ENCODE measurements around the gene SPATA18.
"Not testable (repeated sequence)": the region's sequence is repeated elsewhere in the genome, so short reads cannot be mapped to it uniquely, and the experiment has no call there.

SPATA18 gene

DNA sequence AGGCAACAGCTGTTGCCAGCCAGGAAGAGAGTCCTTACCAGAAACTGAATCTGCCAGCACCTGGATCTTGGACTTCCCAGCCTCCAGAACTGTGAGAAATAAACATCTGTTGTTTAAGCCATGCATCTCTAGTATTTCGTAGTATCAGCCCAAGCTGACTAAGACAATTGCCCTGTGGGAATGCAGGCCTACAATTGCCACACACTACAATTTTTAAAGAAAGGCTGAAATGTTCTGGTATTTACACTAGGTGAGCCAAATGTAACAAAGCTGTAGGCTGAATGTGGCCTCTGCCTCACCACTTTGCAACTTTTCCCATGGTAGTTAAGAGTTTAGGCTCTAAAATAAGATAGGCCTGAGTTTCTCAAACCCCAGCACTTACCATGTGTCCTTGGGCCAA, 59.1 kb downstream of the SPATA18 start:
- DNase-seq = no peak

DNA sequence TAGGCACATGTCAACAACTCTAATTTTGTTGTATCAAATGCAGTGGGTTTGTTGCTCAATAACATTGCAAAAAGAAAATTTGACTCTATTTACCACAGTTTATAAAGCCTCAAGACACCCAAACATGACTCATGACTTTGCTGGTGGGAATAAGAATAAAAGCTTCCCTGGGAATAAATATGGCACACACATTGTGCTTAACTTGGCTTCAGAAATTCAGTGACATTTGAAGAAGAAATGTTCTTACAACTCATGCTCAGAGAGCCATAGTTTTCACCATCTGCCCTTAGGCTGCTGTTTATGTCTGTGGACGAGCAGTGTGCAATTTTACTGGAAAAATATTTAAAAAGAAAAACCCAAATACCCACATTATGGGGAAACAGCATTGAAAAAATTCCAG, 60.9 kb downstream of the SPATA18 start:
- no peak for DNase-seq

DNA sequence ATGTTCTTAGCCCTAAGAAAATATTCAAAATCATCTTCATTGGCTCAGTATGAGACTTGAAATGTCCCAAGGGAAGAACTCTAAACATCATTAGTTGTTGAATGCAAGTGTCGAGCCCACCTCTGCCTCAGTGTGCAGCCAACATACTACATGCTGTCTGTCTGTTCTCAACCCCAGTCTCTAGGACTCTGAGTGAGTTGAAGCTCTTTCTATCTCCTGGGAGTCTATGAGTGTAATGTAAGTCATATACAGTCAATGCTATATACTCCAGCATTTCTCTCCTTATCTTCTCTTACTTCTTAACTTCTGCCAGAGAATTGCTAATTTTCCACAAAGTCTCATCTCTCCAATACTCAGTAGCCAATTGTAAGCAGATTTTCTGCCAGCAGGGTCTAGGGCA, 61.3 kb downstream of the SPATA18 start:
- DNase-seq = no peak

DNA sequence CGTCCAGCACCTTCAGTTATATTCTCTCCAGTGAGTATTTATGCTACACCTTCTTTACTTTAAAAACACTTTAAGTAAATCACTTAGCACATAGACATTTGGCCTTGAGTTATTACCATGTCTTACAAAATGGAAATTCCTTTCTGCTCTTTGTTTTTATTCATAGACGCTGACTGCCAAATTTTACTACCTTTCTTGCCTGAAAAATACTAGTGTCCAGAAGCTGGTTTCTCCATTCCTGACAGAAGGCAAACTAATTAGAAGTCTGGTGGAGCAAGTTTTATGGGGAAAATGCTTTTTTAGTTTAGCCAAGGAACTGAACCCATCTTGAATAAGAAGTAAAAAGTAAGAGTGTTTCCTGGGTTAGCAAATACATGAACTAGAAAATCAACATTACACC, 65.5 kb downstream of the SPATA18 start:
- DNase-seq = no peak

DNA sequence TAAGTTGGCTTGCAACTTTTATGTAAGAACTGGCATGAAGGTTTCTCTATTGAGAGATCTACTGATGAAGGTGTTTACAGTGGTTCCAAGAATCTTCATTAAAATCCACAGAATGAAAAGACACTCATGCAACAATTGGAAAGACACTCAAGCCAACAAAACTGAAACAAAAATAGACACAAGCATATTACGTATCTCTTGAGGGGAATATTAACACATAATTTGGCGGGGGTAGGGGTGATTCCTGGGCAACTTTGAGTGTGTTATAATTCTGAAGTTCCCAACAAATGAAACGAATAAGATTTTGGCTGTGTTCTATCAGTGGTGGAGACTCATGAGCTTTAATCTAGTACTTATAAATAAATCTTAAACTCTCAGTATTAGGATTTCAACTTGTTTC, 75.1 kb downstream of the SPATA18 start:
- no peak for DNase-seq

DNA sequence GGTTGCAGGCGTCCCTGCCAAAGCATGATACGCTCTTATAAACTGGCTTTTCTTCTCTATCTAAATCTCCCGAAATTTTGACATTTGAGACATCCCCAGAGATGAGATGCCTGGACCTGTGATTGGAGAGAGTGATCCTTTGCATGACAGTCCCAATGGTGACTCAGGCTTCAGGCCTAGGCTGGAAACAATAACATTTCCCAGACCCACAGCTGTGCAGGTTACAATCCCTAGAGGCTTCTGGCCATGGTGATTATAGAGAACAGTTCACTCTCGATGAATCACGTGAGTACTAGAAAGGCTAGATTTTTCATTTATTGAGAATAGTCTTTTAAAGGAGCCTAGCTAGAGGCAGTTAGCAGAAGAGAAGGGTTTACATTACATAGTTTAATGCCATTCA, 75.9 kb downstream of the SPATA18 start:
- DNase-seq = no peak

DNA sequence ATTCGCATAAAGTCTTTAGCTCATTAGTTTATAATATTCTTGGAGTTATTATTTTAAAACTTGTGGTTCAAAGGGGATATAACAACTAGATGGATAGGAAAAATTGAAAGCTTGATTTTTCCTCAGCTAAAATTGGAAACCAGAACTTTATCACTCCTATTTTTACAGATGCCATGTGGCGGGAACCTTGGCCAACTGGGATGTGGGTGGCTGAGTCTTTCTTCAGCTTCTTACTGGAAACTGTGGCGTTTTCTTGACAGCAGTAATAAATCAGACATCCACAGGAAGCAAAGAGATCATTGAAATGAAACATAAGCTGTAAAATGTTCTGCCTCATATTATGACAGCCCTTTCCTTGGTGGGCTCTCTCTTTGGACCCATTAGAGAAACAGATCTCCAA, 84.1 kb downstream of the SPATA18 start:
- DNase-seq = no peak

DNA sequence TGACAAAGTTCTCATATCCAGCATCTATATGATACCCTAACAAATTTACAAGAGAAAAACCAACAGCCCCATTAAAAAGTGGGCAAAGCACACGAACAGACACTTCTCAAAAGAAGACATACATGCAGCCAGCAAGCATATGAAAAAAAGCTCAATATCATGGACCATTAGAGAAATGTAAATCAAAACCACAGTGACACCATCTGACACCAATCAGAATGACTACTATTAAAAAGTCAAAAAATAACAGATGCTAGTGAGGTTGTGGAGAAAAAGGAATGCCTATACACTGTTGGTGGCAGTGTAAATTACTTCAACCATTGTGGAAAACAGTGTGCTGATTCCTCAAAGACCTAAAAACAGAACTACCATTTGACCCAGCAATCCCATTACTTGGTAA, 86.0 kb downstream of the SPATA18 start:
- not testable (repeated sequence) for DNase-seq

DNA sequence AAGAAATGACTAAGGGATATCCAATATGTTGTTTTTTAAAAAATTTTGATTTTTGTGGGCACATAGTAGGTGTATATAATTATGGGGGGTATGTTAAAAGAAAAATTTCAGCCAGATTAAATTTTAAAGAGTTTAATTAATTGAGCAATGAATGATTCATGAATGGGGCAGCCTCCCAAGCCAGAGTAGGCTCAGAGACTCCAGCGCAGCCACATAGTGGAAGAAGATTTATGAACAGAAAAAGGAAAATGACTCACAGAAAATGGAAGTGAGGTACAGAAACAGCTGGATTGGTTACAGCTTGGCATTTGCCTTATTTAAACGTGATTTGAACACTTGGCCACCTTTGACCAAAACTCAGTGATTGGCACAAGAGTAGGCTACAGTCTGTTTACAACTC, 91.7 kb downstream of the SPATA18 start:
- DNase-seq = no peak

DNA sequence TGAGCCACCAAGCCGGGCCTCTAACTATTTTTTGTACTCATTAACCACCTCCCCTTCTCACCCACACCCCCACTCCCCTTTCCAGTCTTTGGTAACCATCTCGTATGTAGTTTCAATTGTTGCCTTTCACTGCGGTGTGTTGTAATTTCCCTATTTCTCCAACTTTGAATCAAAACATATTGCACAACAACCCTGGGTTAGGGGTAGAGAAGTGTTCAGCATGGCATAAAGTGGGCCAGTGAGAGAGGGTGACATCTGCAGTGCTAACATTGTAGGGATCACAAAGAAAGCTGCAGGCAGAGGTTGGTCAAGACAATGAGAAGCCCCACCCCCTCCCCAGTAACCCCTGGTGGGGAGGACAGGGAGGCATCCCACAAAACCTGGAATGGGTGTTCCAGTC, 92.7 kb downstream of the SPATA18 start:
- no peak for DNase-seq

DNA sequence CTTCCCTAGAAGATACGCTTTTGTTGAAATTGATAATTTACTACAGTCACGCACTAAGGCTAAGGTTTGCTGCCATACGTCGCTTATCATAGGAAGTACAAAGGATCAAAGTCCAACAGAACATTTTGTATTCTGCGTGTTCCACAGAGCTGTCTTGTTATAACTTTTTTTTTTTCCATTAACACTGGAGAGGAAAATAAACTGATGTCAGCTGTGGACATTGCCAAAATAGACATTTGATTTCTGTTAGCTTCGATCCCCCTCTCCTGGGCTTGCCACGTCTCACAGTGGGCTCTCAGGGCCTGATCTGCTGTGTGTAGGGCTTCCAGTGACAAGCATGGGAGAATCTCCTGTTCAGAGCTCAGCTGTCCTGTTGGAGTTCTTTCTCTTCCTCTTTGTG, 93.3 kb downstream of the SPATA18 start:
- no peak for DNase-seq

All from activated CD8-positive, alpha-beta memory T cell treated with anti-CD3 and anti-CD28 coated beads for 24 hours (primary cell).